GM12892 (cell line): ENCODE data around the gene IL17RA.

Experiments
- POLR2A ChIP-seq: IDR thresholded peaks from 2 replicates; pipeline ENCODE4 v1.6.1; 2011; ENCODE audit warnings: low read depth, low read length, control low read depth
- POLR2AphosphoS5 ChIP-seq: IDR thresholded peaks from 2 replicates; pipeline ENCODE4 v1.6.1; 2011; ENCODE audit warnings: low read depth, low read length, control low read depth
- TAF1 ChIP-seq: IDR thresholded peaks from 2 replicates; pipeline ENCODE4 v1.6.1; 2011; ENCODE audit warnings: low read depth, mild to moderate bottlenecking, control low read depth, low read length, borderline replicate concordance

GRCh38 chr22:17110791-17111550 lies 26.2 kb downstream of the IL17RA start:
- TF ChIP-seq POLR2A (no peak), POLR2AphosphoS5 (no peak), TAF1 (no peak)
